HepG2 (cell line): ENCODE measurements around the gene GANC. TPM values are rescaled to one million over a fixed set of nuclear protein-coding genes. Genes with fewer than 3 reads are reported as not detected.

Experiments
- ATAC-seq: fragments of 200-7000 bp; cut with Tn5 transposase; 3 replicates; pipeline ENCODE4 v1.9.1; 2020; ENCODE audit warnings: mild to moderate bottlenecking, moderate library complexity
- BruUV-seq: library from RNA; stranded (reverse); fragments of 400-500 nt; replicated peaks from 2 replicates; lab custom pipeline; 2021; lab: Mats Ljungman, UMichigan
- CTCF ChIA-PET: fragments of 300-600 bp; formaldehyde crosslinking; extraction: SDS; loops from one replicate; lab custom pipeline; 2021; ENCODE audit warnings: low total read pairs, inconsistent platforms, low intra/inter-chr PET ratio; lab: Yijun Ruan, JAX
- POLR2A ChIA-PET: fragments of 350-600 bp; sonication (Branson Sonifier 250); formaldehyde crosslinking; loops from one replicate; lab custom pipeline; 2020; ENCODE audit warnings: antibody characterized with exemption, inconsistent platforms; lab: Yijun Ruan, JAX
- DNase-seq: peaks from one replicate; pipeline ENCODE4 v3.0.0-alpha.2; 2015; ENCODE audit warnings: low spot score
- FAIRE-seq: peaks from 3 replicates; lab custom pipeline; 2011; peaks lifted over from hg19 to GRCh38; lab: Jason Lieb, UNC
- H2AFZ ChIP-seq: one replicate; pipeline ENCODE4 v1.6.1; 2011; ENCODE audit warnings: low read length, inconsistent platforms
- H3K27ac ChIP-seq: fragments of 300-600 bp; 3 replicates; pipeline ENCODE4 v1.8.0; 2011; ENCODE audit warnings: mixed run types, mild to moderate bottlenecking, mixed read lengths, low read length, inconsistent platforms; ENCODE audit not compliant: insufficient read depth; ENCODE audit errors: extremely low read length
- H3K27me3 ChIP-seq, 2 experiments: fragments of 200-600 bp in 1 of 2; 2 replicates in 1 of 2; 3 replicates in 1 of 2; pipeline versions ENCODE4 v1.6.0 to v1.8.0; 2011; ENCODE audit warnings: low read length in 2 of 2, mild to moderate bottlenecking in 2 of 2, moderate library complexity in 2 of 2, inconsistent platforms in 1 of 2; ENCODE audit not compliant: insufficient read depth in 2 of 2, control insufficient read depth in 1 of 2
- H3K36me3 ChIP-seq, 2 experiments: fragments of 200-600 bp in 1 of 2; replicated peaks in 1 of 2; 2 replicates in 1 of 2; 3 replicates in 1 of 2; pipeline versions ENCODE4 v1.5.1 to v1.8.0; 2011; ENCODE audit warnings: low read length in 2 of 2, inconsistent platforms in 1 of 2; ENCODE audit not compliant: insufficient read depth in 2 of 2, control insufficient read depth in 1 of 2
- H3K4me1 ChIP-seq: 2 replicates; pipeline ENCODE4 v1.5.1; 2012; ENCODE audit warnings: low read length, inconsistent platforms; ENCODE audit not compliant: insufficient read depth
- H3K4me2 ChIP-seq: 2 replicates; pipeline ENCODE4 v1.6.0; 2011; ENCODE audit warnings: low read depth, low read length, inconsistent platforms
- H3K4me3 ChIP-seq, 3 experiments: fragments of 200-600 bp in 1 of 3; sonication (generic), shearing (Covaris generic) in 1 of 3; replicated peaks in 1 of 3; 2 replicates each; pipeline ENCODE4 v1.5.1; 2011 to 2016; ENCODE audit warnings: low read length in 3 of 3, inconsistent platforms in 2 of 3, low read depth in 2 of 3, mild to moderate bottlenecking in 2 of 3, control low read depth in 1 of 3, mixed read lengths in 1 of 3; ENCODE audit not compliant: insufficient read depth in 1 of 3
- H3K79me2 ChIP-seq: one replicate; pipeline ENCODE4 v1.6.1; 2011; ENCODE audit warnings: low read length, inconsistent platforms; ENCODE audit not compliant: insufficient read depth
- H3K9ac ChIP-seq: 2 replicates; pipeline ENCODE4 v1.6.0; 2011; ENCODE audit warnings: mild to moderate bottlenecking, low read depth, low read length, inconsistent platforms; ENCODE audit not compliant: insufficient read depth
- H3K9me3 ChIP-seq: 2 replicates; pipeline ENCODE4 v1.5.1; 2012; ENCODE audit warnings: mild to moderate bottlenecking, low read length
- H4K20me1 ChIP-seq: 2 replicates; pipeline ENCODE4 v1.6.0; 2011; ENCODE audit warnings: inconsistent platforms, mild to moderate bottlenecking, low read length, moderate library complexity; ENCODE audit not compliant: insufficient read depth
- DNMT1 ChIP-seq: sonication (generic); formaldehyde crosslinking; IDR thresholded peaks from 2 replicates; pipeline ENCODE4 v1.5.1; 2020; ENCODE audit warnings: mild to moderate bottlenecking, missing genetic modification reagents
- HDAC6 ChIP-seq: fragments of 200-600 bp; sonication (generic); IDR thresholded peaks from 2 replicates; pipeline ENCODE4 v1.7.0; 2017; ENCODE audit warnings: mild to moderate bottlenecking, antibody characterized with exemption, low read length, low read depth
- KLF12 ChIP-seq: sonication (generic); formaldehyde crosslinking; IDR thresholded peaks from 2 replicates; pipeline ENCODE4 v1.4.0; 2020; ENCODE audit warnings: missing genetic modification reagents, borderline replicate concordance
- KLF6 ChIP-seq: IDR thresholded peaks from 2 replicates; pipeline ENCODE4 v1.8.0; 2016; ENCODE audit warnings: missing biosample characterization, missing genetic modification reagents
- MED1 ChIP-seq: sonication (generic); formaldehyde crosslinking; IDR thresholded peaks from 2 replicates; pipeline ENCODE4 v1.4.0; 2020; ENCODE audit warnings: missing genetic modification reagents
- NCOA5 ChIP-seq: sonication (generic); formaldehyde crosslinking; IDR thresholded peaks from 2 replicates; pipeline ENCODE4 v1.4.0; 2020; ENCODE audit warnings: missing genetic modification reagents
- NR2F1 ChIP-seq, 2 experiments: fragments of 450-650 bp in 1 of 2; formaldehyde crosslinking in 1 of 2; IDR thresholded peaks; 2 replicates each; pipeline versions ENCODE4 v1.5.0 to v1.6.1; 2016 to 2020; ENCODE audit warnings: mild to moderate bottlenecking in 1 of 2, missing compliant biosample characterization in 1 of 2, missing genetic modification reagents in 1 of 2, moderate library complexity in 1 of 2
- STAT5B ChIP-seq: sonication (generic); formaldehyde crosslinking; IDR thresholded peaks from 2 replicates; pipeline ENCODE4 v1.4.0; 2020; ENCODE audit warnings: missing genetic modification reagents
- ZNF713 ChIP-seq: sonication (generic); formaldehyde crosslinking; IDR thresholded peaks from 2 replicates; pipeline ENCODE4 v1.4.0; 2020; ENCODE audit warnings: mild to moderate bottlenecking, missing genetic modification reagents
- WGBS: methylation state at CpG from one replicate; pipeline ENCODE4 v1.1.6; 2017; ENCODE audit warnings: low lambda C conversion rate; 5-methylcytosine and 5-hydroxymethylcytosine counted together
- in situ Hi-C: cut with HindIII; loops from 2 replicates; pipeline ENCODE4 v1.10.0; 2017; ENCODE audit warnings: low pct_unique_long_range_greater_than_20kb; ENCODE audit not compliant: extremely low pct_ligation_motif_present
- intact Hi-C: fragments of 100-400 bp; cut with micrococcal nuclease; formaldehyde crosslinking; loops from one replicate; pipeline ENCODE4 v1.10.0; 2022; ENCODE audit not compliant: unreplicated experiment
- polyA plus RNA-seq, 8 experiments: library from polyadenylated mRNA; depleted of rRNA in 3 of 8; stranded (reverse) in 7 of 8; unstranded in 1 of 8; fragments of >200 nt; fragmentation: Illumina TruSeq in 4 of 8; extraction: Trizol in 4 of 8; gene quantifications; 2 replicates each; pipeline versions ENCODE4 v1.2.1 to v1.2.3, GENCODE V29; 2011 to 2016; ENCODE audit warnings: low read depth in 4 of 8, missing spikeins in 1 of 8, mixed read lengths in 1 of 8; ENCODE audit not compliant: insufficient read depth in 1 of 8
- total RNA-seq, 5 experiments: library from RNA; depleted of rRNA; stranded (reverse); fragments of >200 nt; fragmentation: Illumina TruSeq; extraction: Trizol; gene quantifications; 2 replicates each; pipeline ENCODE4 v1.2.3, GENCODE V29; 2016; ENCODE audit warnings: low read depth in 1 of 5
- TF ChIP-seq, protein P1 (sequence below): sonication (generic); formaldehyde crosslinking; IDR thresholded peaks from 2 replicates; pipeline ENCODE4 v1.5.0; 2020; ENCODE audit warnings: mild to moderate bottlenecking, missing genetic modification reagents, borderline replicate concordance
- TF ChIP-seq, protein P2 (sequence below): sonication (generic); formaldehyde crosslinking; IDR thresholded peaks from 2 replicates; pipeline ENCODE4 v1.5.1; 2020; ENCODE audit warnings: mild to moderate bottlenecking, moderate library complexity, missing genetic modification reagents
- TF ChIP-seq, protein P3 (sequence below): sonication (generic); formaldehyde crosslinking; IDR thresholded peaks from 2 replicates; pipeline ENCODE4 v1.4.0; 2020; ENCODE audit warnings: low read depth, missing genetic modification reagents
- TF ChIP-seq, protein P4 (sequence below): IDR thresholded peaks from 2 replicates; pipeline ENCODE4 v1.6.1; 2016

Gene GANC
- total and polyA plus RNA-seq, 2 of the 13 experiments (the other 11 are each of a cell fraction or from before 2014, with no cell fraction given) = 17.0 to 21.0 TPM

DNA sequence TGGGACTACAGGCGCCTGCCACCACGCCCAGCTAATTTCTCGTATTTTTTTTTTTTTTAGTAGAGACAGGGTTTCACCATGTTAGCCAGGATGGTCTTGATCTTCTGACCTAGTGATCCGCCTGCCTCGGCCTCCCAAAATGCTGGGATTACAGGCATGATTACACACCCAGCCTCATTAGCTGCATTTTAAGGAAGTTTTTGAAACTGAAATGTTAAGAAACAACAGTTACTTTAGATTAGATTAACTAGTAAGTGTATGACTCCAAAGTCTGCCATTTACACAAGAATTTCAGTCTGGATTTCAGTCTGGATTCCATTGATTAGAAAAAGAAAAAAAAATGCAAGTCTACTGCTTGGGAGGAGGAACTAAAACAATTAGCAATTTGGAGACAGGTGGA is 40.4 kb upstream of the GANC start (continued):
- TF ChIP-seq NR2F1 (CRISPR knock-in tag; IDR thresholded peaks at IDR 0.05) (no peak), ZNF713 (no peak)

DNA sequence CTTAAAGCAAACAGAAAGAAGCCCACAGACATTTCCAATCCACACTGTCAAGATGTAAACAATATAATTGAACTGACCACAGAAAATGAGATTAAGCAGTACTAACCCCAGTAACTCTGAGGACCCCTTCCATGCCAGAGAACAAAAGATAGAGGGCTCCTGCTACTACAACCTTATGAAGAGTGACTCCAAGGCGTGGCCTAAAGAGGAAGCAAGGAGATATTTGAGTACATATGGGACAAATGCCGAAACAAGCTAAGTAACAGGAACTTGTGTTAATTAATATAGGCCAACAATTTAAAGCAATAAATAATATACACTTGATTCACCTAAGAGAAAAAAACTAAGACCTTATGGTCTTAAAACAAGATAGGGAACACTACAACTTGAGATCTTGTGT is 39.9 kb upstream of the GANC start:
- ChIA-PET CTCF (no interaction called here), POLR2A (no interaction called here)
- ATAC-seq (no peak), DNase-seq (no peak), FAIRE-seq (no peak)
- H3K9ac ChIP-seq = no peak overlapping the region
- BruUV-seq = no TSS peak
- WGBS = 98% methylated on average over 2 of the region's 2 CpGs
- intact Hi-C loops = no loop called here
- no peaks in the 10 kb centered on the region for H3K27me3 ChIP-seq
- TF ChIP-seq, protein P1, sequence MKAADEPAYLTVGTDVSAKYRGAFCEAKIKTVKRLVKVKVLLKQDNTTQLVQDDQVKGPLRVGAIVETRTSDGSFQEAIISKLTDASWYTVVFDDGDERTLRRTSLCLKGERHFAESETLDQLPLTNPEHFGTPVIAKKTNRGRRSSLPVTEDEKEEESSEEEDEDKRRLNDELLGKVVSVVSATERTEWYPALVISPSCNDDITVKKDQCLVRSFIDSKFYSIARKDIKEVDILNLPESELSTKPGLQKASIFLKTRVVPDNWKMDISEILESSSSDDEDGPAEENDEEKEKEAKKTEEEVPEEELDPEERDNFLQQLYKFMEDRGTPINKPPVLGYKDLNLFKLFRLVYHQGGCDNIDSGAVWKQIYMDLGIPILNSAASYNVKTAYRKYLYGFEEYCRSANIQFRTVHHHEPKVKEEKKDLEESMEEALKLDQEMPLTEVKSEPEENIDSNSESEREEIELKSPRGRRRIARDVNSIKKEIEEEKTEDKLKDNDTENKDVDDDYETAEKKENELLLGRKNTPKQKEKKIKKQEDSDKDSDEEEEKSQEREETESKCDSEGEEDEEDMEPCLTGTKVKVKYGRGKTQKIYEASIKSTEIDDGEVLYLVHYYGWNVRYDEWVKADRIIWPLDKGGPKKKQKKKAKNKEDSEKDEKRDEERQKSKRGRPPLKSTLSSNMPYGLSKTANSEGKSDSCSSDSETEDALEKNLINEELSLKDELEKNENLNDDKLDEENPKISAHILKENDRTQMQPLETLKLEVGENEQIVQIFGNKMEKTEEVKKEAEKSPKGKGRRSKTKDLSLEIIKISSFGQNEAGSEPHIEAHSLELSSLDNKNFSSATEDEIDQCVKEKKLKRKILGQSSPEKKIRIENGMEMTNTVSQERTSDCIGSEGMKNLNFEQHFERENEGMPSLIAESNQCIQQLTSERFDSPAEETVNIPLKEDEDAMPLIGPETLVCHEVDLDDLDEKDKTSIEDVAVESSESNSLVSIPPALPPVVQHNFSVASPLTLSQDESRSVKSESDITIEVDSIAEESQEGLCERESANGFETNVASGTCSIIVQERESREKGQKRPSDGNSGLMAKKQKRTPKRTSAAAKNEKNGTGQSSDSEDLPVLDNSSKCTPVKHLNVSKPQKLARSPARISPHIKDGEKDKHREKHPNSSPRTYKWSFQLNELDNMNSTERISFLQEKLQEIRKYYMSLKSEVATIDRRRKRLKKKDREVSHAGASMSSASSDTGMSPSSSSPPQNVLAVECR = no peak
- TF ChIP-seq HDAC6 (no peak), NCOA5 (CRISPR knock-in tag) (no peak), STAT5B (CRISPR knock-in tag) (no peak), MED1 (no peak), KLF6 (CRISPR knock-in tag) (no peak), KLF12 (CRISPR knock-in tag) (no peak), DNMT1 (no peak)
- TF ChIP-seq, protein P2, sequence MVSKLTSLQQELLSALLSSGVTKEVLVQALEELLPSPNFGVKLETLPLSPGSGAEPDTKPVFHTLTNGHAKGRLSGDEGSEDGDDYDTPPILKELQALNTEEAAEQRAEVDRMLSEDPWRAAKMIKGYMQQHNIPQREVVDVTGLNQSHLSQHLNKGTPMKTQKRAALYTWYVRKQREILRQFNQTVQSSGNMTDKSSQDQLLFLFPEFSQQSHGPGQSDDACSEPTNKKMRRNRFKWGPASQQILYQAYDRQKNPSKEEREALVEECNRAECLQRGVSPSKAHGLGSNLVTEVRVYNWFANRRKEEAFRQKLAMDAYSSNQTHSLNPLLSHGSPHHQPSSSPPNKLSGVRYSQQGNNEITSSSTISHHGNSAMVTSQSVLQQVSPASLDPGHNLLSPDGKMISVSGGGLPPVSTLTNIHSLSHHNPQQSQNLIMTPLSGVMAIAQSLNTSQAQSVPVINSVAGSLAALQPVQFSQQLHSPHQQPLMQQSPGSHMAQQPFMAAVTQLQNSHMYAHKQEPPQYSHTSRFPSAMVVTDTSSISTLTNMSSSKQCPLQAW = no peak
- TF ChIP-seq, protein P3, sequence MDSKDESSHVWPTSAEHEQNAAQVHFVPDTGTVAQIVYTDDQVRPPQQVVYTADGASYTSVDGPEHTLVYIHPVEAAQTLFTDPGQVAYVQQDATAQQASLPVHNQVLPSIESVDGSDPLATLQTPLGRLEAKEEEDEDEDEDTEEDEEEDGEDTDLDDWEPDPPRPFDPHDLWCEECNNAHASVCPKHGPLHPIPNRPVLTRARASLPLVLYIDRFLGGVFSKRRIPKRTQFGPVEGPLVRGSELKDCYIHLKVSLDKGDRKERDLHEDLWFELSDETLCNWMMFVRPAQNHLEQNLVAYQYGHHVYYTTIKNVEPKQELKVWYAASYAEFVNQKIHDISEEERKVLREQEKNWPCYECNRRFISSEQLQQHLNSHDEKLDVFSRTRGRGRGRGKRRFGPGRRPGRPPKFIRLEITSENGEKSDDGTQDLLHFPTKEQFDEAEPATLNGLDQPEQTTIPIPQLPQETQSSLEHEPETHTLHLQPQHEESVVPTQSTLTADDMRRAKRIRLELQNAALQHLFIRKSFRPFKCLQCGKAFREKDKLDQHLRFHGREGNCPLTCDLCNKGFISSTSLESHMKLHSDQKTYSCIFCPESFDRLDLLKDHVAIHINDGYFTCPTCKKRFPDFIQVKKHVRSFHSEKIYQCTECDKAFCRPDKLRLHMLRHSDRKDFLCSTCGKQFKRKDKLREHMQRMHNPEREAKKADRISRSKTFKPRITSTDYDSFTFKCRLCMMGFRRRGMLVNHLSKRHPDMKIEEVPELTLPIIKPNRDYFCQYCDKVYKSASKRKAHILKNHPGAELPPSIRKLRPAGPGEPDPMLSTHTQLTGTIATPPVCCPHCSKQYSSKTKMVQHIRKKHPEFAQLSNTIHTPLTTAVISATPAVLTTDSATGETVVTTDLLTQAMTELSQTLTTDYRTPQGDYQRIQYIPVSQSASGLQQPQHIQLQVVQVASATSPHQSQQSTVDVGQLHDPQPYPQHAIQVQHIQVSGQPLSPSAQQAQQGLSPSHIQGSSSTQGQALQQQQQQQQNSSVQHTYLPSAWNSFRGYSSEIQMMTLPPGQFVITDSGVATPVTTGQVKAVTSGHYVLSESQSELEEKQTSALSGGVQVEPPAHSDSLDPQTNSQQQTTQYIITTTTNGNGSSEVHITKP (CRISPR knock-in tag) = no peak
- TF ChIP-seq, protein P4, sequence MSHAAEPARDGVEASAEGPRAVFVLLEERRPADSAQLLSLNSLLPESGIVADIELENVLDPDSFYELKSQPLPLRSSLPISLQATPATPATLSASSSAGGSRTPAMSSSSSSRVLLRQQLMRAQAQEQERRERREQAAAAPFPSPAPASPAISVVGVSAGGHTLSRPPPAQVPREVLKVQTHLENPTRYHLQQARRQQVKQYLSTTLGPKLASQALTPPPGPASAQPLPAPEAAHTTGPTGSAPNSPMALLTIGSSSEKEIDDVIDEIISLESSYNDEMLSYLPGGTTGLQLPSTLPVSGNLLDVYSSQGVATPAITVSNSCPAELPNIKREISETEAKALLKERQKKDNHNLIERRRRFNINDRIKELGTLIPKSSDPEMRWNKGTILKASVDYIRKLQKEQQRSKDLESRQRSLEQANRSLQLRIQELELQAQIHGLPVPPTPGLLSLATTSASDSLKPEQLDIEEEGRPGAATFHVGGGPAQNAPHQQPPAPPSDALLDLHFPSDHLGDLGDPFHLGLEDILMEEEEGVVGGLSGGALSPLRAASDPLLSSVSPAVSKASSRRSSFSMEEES (CRISPR knock-in tag) = no peak
- peaks cover 17 to 60% of the 10 kb centered on the region in 2 experiments for H3K36me3 ChIP-seq
- in situ Hi-C loops = no loop called here
- no peaks in the 10 kb centered on the region for H4K20me1 ChIP-seq
- H3K4me1 ChIP-seq = peaks cover 7% of the 10 kb centered on the region
- no peak overlapping the region for H3K4me2 ChIP-seq
- no peaks in the 10 kb centered on the region for H3K79me2 ChIP-seq
- no peak overlapping the region for H3K27ac ChIP-seq
- H3K9me3 ChIP-seq = no peaks in the 10 kb centered on the region
- H2AFZ ChIP-seq = no peak overlapping the region
- no peak overlapping the region for H3K4me3 ChIP-seq
